ENCODE data around the gene RNF208. TPM values are rescaled to one million over a fixed set of nuclear protein-coding genes. Genes with fewer than 3 reads are reported as not detected.

The RNF208 gene
- total RNA-seq, 2 donors from 2014 or later = 10.5 to 15.6 TPM

DNA sequence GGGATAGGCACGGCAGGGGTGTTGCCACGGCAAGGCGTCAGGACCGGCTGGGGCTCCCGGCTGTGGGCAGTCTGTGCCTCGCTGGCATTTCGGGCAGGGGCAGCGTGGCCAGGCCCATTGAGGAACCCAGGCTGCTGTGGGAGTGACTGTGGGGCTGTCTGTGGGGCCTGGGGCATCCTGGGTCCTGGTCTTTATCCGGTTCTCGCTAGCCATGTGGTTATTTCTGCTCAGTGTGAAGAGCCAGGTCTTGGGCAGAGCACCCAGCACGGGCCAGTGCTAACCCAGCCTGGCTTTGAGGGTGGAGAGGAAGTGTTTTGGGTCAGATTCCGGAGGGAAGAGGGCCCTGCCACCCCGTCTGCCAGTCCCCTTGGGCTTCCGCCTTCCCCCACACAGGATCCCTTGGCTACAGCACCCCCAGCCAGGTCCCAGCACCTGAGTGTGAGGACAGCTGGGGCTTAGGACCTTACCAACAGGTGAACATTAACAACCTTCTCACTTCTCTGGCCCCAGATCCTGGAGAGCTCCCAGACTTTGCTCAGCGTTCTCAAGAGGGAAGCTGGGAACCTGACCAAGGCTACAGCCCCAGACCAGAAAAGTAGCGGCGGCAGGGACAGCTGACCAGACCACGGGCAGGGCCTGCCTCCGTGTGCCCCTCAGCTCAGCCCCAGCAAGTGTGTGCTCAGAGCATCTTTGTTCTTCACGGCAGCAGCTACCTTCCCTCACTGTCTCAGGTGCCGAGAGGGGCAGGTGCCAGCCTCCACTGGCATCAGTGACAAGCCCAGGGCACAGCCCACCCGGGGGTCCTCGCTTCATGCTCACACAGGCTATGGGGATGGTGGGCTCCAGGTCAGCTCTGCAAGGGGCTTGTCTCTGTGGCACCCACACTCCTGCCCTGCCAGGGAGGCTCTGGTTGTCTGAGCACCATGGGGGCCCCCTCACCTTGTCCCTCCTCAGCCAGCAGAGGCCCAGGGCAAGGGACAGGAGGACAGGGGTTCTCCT lies 32.4 kb downstream of the RNF208 start:
- TF ChIP-seq, protein P1, sequence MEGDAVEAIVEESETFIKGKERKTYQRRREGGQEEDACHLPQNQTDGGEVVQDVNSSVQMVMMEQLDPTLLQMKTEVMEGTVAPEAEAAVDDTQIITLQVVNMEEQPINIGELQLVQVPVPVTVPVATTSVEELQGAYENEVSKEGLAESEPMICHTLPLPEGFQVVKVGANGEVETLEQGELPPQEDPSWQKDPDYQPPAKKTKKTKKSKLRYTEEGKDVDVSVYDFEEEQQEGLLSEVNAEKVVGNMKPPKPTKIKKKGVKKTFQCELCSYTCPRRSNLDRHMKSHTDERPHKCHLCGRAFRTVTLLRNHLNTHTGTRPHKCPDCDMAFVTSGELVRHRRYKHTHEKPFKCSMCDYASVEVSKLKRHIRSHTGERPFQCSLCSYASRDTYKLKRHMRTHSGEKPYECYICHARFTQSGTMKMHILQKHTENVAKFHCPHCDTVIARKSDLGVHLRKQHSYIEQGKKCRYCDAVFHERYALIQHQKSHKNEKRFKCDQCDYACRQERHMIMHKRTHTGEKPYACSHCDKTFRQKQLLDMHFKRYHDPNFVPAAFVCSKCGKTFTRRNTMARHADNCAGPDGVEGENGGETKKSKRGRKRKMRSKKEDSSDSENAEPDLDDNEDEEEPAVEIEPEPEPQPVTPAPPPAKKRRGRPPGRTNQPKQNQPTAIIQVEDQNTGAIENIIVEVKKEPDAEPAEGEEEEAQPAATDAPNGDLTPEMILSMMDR (conservative IDR thresholded peaks at IDR 0.05) = no peak
- Mint-ChIP-seq H3K27me3 (ENCODE audit: insufficient read depth) (no peaks in the 10 kb centered on the region), H3K4me3 (peak overlapping the region; percentile 83), H3K36me3 (ENCODE audit: low read depth) (peaks cover 8% of the 10 kb centered on the region), H3K4me1 (peaks cover 19% of the 10 kb centered on the region), H3K9me3 (no peaks in the 10 kb centered on the region), H3K27ac (peak overlapping the region; percentile 95)
- Histone ChIP-seq H3K36me3 (ENCODE audit: control insufficient read depth, insufficient read depth, low read length) (peaks cover 25% of the 10 kb centered on the region), H3K4me1 (ENCODE audit: control insufficient read depth, insufficient read depth, low read length) (peaks cover 25% of the 10 kb centered on the region), H3K9me3 (ENCODE audit: control insufficient read depth, low read length) (no peaks in the 10 kb centered on the region), H3K9ac (ENCODE audit: extremely low read depth, low read length, poor library complexity, severe bottlenecking) (peak overlapping the region; percentile 69), H3K27me3 (ENCODE audit: control insufficient read depth, insufficient read depth, low read length, poor library complexity, severe bottlenecking) (no peaks in the 10 kb centered on the region), H3K27ac (ENCODE audit: low read depth, low read length) (peak overlapping the region; percentile 89), H3K4me3 (ENCODE audit: low read length) (peak overlapping the region; percentile 91)
- DNase-seq = no peak
- WGBS, 2 experiments (ENCODE audit: insufficient coverage in 1 of 2, insufficient read length in 1 of 2) = 38 to 53% methylated on average over 10 to 23 of the region's 23 CpGs

DNA sequence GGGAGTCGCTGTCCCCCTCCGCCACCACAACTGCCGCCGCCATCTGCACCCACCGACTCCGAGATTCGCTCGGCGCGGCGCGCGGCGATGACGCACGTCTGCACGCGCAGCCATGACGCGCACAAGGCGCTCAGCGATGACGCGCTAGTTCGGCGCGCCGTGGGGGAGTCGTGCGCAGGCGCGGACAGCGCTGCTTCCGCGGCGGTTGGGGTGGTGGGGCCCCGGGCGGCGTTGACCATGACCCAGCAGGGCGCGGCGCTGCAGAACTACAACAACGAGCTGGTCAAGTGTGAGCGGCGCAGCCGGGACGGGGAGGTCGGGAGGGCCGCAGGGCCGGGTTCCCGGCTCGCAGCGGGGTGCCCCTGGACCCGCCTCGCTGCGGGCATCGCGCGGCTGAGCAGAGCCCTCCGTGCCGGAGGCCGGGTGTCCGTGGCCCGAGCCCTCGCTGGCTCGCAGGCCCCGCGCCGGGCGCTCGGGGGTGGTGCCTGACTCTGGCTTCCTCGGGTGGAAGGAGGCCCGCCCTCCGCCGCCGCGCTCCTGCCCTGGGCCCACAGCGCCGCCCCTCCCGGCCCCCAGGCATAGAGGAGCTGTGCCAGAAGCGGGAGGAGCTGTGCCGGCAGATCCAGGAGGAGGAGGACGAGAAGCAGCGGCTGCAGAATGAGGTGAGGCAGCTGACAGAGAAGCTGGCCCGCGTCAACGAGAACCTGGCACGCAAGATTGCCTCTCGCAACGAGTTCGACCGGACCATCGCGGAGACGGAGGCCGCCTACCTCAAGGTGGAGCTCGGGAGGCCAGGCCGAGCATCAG lies 33.3 kb downstream of the RNF208 start, which contains the start of the genes ANAPC2 and SSNA1:
Gene ANAPC2 (minus strand): TSS at position 71 of the 807 bp plus-strand sequence. CDS start 28 bp downstream, at position 43.
Gene SSNA1 (plus strand): TSS at position 187 of the 807 bp plus-strand sequence. CDS start 51 bp downstream, at position 238.
- Mint-ChIP-seq H3K4me1 (peaks cover 19% of the 10 kb centered on the region), H3K36me3 (ENCODE audit: low read depth) (peaks cover 13% of the 10 kb centered on the region), H3K4me3 (peak within 1 kb of the TSS; percentile 83), H3K9me3 (no peaks in the 10 kb centered on the region), H3K27ac (peak within 1 kb of the TSS; percentile 95), H3K27me3 (ENCODE audit: insufficient read depth) (no peaks in the 10 kb centered on the region)
- H3K9ac ChIP-seq (ENCODE audit: extremely low read depth, low read length, poor library complexity, severe bottlenecking) = peak within 1 kb of the TSS; percentile 69
- no peaks in the 10 kb centered on the region for H3K27me3 ChIP-seq (ENCODE audit: control insufficient read depth, insufficient read depth, low read length, poor library complexity, severe bottlenecking)
- TF ChIP-seq, protein P1 (conservative IDR thresholded peaks at IDR 0.05) = peak; percentile 66
- H3K4me1 ChIP-seq (ENCODE audit: control insufficient read depth, insufficient read depth, low read length) = peaks cover 23% of the 10 kb centered on the region
- DNase-seq = peak; percentile 96
- peaks cover 25% of the 10 kb centered on the region for H3K36me3 ChIP-seq (ENCODE audit: control insufficient read depth, insufficient read depth, low read length)
- H3K27ac ChIP-seq (ENCODE audit: low read depth, low read length) = peak within 1 kb of the TSS; percentile 89
- 0 to 1% methylated on average over 45 to 98 of the region's 98 CpGs for WGBS, 2 experiments (ENCODE audit: insufficient coverage in 1 of 2, insufficient read length in 1 of 2)
- H3K4me3 ChIP-seq (ENCODE audit: low read length) = peak within 1 kb of the TSS; percentile 91
- no peaks in the 10 kb centered on the region for H3K9me3 ChIP-seq (ENCODE audit: control insufficient read depth, low read length)

GRCh38 chr9:137188086-137188489 lies 34.0 kb downstream of the RNF208 start:
- no peaks in the 10 kb centered on the region for H3K27me3 Mint-ChIP-seq (ENCODE audit: insufficient read depth)
- peak overlapping the region; percentile 92 for H3K27ac Mint-ChIP-seq
- TF ChIP-seq, protein P1 (conservative IDR thresholded peaks at IDR 0.05) = no peak
- Histone ChIP-seq H3K27ac (ENCODE audit: low read depth, low read length) (no peak overlapping the region), H3K9me3 (ENCODE audit: control insufficient read depth, low read length) (no peaks in the 10 kb centered on the region), H3K27me3 (ENCODE audit: control insufficient read depth, insufficient read depth, low read length, poor library complexity, severe bottlenecking) (no peaks in the 10 kb centered on the region), H3K9ac (ENCODE audit: extremely low read depth, low read length, poor library complexity, severe bottlenecking) (peak overlapping the region; percentile 69), H3K36me3 (ENCODE audit: control insufficient read depth, insufficient read depth, low read length) (peaks cover 31% of the 10 kb centered on the region), H3K4me3 (ENCODE audit: low read length) (peak overlapping the region; percentile 91), H3K4me1 (ENCODE audit: control insufficient read depth, insufficient read depth, low read length) (peaks cover 23% of the 10 kb centered on the region)
- WGBS, 2 experiments (ENCODE audit: insufficient coverage in 1 of 2, insufficient read length in 1 of 2) = 1% methylated on average over 18 to 31 of the region's 31 CpGs
- H3K36me3 Mint-ChIP-seq (ENCODE audit: low read depth) = peaks cover 19% of the 10 kb centered on the region
- H3K9me3 Mint-ChIP-seq = no peaks in the 10 kb centered on the region
- H3K4me3 Mint-ChIP-seq = peak overlapping the region; percentile 83
- peaks cover 19% of the 10 kb centered on the region for H3K4me1 Mint-ChIP-seq
- DNase-seq = no peak

Data from endodermal cell (in vitro differentiated cells).